Right renal pelvis (tissue), 4 donors: ENCODE results near the gene KIAA0930. TPM values are rescaled to one million over a fixed set of nuclear protein-coding genes. Genes with fewer than 3 reads are reported as not detected.

Experiments used
- DNase-seq, 4 donors: peaks; one replicate each; pipeline ENCODE4 v3.0.0-alpha.2; 2013; ENCODE audit warnings: low read depth in 4 of 4, low spot score in 3 of 4, missing footprints in 1 of 4
- polyA plus RNA-seq, 4 donors: library from polyadenylated mRNA; unstranded; fragments of 120-200 nt; gene quantifications; one replicate each; pipeline ENCODE4 v1.2.1, GENCODE V29; 2013; ENCODE audit not compliant: insufficient read length in 4 of 4

The KIAA0930 gene
- polyA plus RNA-seq, 4 donors = 18.3 to 24.9 (median 21.3) TPM

GRCh38 chr22:45185718-45186514 lies 54.8 kb downstream of the KIAA0930 start:
- no peak for DNase-seq

- no peak for DNase-seq
These were observed 56.7 kb downstream of the KIAA0930 start for GRCh38 chr22:45183974-45184373.

- DNase-seq = no peak
These were observed 58.9 kb downstream of the KIAA0930 start for GRCh38 chr22:45181766-45182165.

- DNase-seq = no peak
These were observed 59.5 kb downstream of the KIAA0930 start for GRCh38 chr22:45181240-45181639.

- DNase-seq = no peak
These were observed 60.5 kb downstream of the KIAA0930 start for GRCh38 chr22:45180146-45180679.

GRCh38 chr22:45179276-45180049 lies 61.2 kb downstream of the KIAA0930 start:
- DNase-seq = no peak

GRCh38 chr22:45172881-45173585 lies 67.7 kb downstream of the KIAA0930 start:
- DNase-seq = no peak

- no peak for DNase-seq
These were observed 68.9 kb downstream of the KIAA0930 start for GRCh38 chr22:45171830-45172229.

GRCh38 chr22:45169591-45170466 lies 70.9 kb downstream of the KIAA0930 start:
- no peak for DNase-seq

GRCh38 chr22:45166932-45167331 lies 73.8 kb downstream of the KIAA0930 start:
- DNase-seq = no peak

- DNase-seq = no peak
These were observed 76.2 kb downstream of the KIAA0930 start for GRCh38 chr22:45164270-45165088.

GRCh38 chr22:45163451-45164269 lies 77.0 kb downstream of the KIAA0930 start, which contains the start of gene NUP50:
NUP50 (plus strand) TSS chr22:45163925; CDS start chr22:45168178, 4,253 bp downstream.
- peak; percentile 91 to 96 (median 94) for DNase-seq

- DNase-seq = no peak
These were observed 77.6 kb downstream of the KIAA0930 start for GRCh38 chr22:45163099-45163450.

- no peak for DNase-seq
These were observed 78.2 kb downstream of the KIAA0930 start for GRCh38 chr22:45162531-45162930.

GRCh38 chr22:45159652-45160462 lies 80.8 kb downstream of the KIAA0930 start:
- no peak for DNase-seq

GRCh38 chr22:45157907-45158306 lies 82.8 kb downstream of the KIAA0930 start:
- no peak for DNase-seq

GRCh38 chr22:45155050-45155840 lies 85.4 kb downstream of the KIAA0930 start:
- no peak for DNase-seq
